EL (cell line): Measurements from ENCODE around the gene GRWD1.

Source experiments
- DNase-seq: peaks from one replicate; pipeline ENCODE4 v3.0.0-alpha.2; 2016

Gene GRWD1

DNA sequence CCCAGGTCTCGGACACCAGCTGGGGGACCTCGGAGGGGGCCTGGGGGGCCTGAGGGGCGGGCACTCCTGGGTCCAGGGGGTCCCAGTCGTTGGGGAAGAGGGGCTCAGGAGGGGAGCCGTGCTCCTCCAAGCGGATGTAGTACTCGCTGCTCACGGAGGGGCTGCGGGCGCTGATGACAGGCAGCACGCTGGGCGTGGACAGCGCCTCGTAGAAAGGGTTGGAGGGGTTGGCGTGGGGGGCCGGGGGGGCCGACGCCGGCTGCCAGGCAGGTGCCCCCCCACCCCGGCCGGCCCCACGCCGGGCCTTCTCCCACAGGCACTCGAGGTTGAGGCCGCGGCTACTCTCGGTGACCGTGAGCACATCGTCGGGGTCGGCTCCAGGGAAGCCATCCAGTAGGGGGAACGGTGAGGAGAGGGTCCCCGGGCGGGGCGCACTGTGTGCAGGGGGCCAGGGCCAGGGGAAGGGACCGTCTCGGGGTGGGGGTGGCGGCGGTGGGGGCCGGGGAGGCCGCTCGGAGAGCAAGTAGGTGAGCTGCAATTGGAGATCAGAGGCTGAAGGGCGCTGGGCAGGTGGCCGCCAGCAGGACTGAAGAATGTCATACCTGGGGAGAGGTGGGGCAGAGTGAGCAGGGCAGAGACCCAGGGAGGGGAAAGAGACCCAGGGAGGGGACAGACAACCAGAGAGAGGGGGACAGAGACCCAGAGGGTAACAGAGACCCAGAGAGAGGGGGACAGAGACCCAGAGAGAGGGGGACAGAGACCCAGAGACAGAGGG, 53.7 kb downstream of the GRWD1 start:
- DNase-seq = no peak

DNA sequence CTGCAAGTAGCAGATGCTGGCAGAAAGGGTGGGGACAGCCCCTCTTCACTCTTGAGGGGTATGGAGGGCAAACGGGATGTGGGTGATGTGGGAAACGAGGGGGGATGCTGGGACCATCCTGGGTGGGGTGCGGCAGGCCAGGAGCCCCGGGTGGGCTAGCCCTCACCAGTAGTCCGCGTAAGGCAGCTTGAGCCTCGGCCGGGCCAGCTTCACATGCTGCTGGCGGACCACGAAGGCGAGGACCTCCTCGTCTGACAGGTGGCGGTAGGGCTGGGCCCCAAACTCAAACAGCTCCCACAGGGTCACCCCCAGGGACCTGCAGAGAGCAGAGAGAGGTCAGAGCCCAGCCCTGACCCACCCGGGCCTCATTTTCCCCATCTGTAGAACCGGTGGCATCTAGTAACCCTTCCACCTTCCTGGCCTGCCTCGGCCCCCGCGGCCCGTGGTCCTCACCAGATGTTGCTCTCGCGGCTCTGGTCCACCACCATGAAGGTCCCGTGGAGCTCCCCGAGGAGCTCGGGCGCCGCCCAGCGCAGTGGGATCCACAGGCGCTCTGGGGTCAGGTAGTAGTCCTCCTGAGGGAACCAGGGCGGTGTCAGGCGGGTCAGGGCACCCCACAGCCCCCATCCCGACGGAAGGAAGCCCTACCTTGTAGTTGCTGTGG, 55.2 kb downstream of the GRWD1 start:
- DNase-seq = no peak

DNA sequence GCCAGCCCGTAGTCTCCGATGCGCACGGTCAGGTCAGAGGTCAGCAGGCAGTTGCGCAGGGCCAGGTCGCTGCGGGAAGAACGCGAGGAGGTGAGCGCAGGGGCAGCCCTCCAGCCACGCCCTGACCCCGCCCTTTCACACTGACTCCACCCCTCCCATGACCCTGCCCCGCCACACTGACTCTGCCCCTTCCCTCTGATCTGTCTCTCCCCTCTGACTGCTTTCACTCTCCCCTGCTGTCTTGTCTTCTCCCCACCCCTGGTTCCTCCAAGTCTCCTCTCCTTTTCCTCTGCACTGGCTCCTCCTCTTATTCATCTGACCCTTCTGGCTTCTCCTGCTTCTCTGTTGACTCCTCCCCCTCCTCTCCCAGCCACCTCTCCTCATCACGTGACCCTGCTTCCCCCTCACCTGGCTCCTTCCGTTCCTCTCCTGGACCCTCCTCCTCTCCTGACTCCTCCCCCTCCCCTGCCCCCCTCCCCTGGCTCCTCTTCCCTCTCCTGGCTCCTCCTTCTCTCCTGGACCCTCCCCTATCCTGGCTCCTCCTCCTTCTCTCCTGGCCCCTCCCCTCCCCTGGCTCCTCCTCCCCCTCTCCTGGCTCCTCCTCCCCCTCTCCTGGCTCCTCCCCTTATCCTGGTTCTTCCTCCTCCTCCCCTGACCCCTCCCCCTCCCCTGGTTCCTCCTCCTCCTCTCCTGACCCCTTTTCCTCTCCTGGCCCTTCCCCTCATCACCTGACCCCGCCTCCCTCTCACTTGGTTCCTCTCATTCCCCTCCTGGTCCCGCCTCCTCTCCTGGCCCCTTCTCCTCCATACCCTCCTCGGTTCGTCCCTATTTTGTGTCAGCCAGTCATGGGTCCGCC, 55.9 kb downstream of the GRWD1 start:
- DNase-seq = peak; percentile 54

DNA sequence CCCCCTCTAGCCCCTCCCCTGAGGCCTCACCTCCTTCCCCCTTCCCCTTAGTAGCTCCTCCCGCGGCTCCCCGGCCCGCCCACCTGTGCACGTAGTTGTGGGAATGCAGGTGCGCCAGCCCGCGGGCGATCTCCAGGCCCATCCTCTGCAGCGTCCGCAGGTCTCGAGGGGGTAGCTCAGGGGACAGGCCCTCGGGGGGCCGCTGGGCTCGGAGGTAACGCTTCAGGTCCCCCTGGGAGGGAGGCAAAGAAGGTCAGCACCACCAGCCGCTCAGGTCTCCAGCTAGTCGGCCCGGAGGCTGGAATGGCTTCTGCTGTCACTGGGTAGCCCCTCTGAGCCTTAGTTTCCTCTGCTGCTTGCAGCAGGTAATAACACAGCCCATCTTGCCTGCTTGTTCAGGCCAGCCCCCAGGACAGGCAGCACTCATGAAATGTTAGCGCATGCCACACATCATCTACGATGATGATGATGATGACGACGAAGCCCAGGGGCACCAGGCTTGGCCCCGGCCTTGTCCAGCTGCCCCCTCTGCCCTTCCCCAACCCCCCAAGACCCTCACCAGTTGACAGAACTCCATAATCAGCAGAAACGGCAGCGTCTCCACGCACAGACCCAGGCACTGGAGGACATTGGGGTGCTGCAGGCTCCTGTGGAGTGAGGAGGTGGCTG, 56.7 kb downstream of the GRWD1 start:
- DNase-seq = no peak

DNA sequence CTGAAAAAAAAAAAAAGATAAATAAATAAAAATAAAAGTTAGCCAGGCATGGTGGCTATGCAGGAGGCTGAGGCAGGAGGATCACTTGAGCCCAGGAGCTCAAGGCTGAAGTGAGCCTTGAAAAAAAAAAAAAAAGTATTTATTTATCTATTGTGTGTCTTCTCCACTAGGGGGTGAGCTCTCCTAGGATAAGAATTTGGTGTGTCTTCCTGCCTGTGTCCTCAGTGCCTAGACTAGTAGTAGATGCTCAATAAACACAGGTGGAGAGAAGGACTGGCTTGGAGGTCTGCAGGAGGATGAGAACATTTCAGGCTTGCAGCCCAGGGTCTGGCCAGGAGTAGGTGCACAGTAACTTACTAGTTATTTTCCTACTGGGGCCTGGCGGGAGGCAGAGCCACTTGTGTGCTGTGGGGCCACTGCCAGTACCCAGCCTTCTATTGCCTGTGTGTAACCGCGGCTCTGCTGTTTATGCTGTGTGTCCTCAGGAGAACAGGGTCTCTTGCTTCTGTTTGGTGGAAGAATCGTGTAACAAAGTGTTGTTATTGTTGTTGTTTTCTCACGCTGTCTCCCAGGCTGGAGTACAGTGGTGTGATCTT, 60.5 kb downstream of the GRWD1 start:
- DNase-seq = peak; percentile 65
